ENCODE data around the gene P2RY1. TPM values are rescaled to one million over a fixed set of nuclear protein-coding genes. Genes with fewer than 3 reads are reported as not detected.

Gene P2RY1
- total and polyA plus RNA-seq, 9 of the 15 experiments (the other 6 are each of a cell fraction or from before 2014, with no cell fraction given) = 6.0 to 27.9 (median 18.4) TPM

- no peak overlapping the region for H3K4me3 ChIP-seq
- H4K20me1 ChIP-seq (replicated peaks; ENCODE audit: control insufficient read depth, insufficient read depth, low read length) = no peaks in the 10 kb centered on the region
- ChIA-PET CTCF (ENCODE audit: low intra/inter-chr PET ratio) (no interaction called here), POLR2A (no interaction called here)
- no peak for FAIRE-seq
- H3K9me3 ChIP-seq (replicated peaks; ENCODE audit: control insufficient read depth, insufficient read depth, low read depth, low read length) = no peaks in the 10 kb centered on the region
- no peak overlapping the region for H3K27ac ChIP-seq (ENCODE audit: extremely low read depth, low read depth, low read length)
- H3K27me3 ChIP-seq (ENCODE audit: control insufficient read depth in 2 of 2, insufficient read depth in 2 of 2, low read length in 2 of 2) = no peaks in the 10 kb centered on the region
- H3K9ac ChIP-seq (ENCODE audit: insufficient read depth in 1 of 2, low read depth in 2 of 2, low read length in 2 of 2) = no peak overlapping the region
- H3K79me2 ChIP-seq (ENCODE audit: control insufficient read depth, insufficient read depth, low read length) = peaks cover 10% of the 10 kb centered on the region
- in situ Hi-C loops (cut with MboI) (no loop called here), intact Hi-C loops (cut with micrococcal nuclease) (loop anchor here (5.0 kb wide), 1 partner anchor 258 kb away; no protein-coding TSS in a partner anchor)
- no peak for ATAC-seq
- BruUV-seq (replicated peaks) = no TSS peak
- peaks cover 0 to 9% of the 10 kb centered on the region in 2 experiments; a peak in 4 of 5 replicates for H3K4me1 ChIP-seq (replicated peaks in 1 of 2; ENCODE audit: control insufficient read depth in 2 of 2, insufficient read depth in 2 of 2, low read length in 2 of 2)
- H3K36me3 ChIP-seq (ENCODE audit: control insufficient read depth, insufficient read depth, low read length) = no peaks in the 10 kb centered on the region
- DNase-seq (ENCODE audit: extremely low read depth in 1 of 4, low spot score in 3 of 4) = no peak
- no peak overlapping the region for H3K4me2 ChIP-seq (ENCODE audit: insufficient read depth, low read length)
- H2AFZ ChIP-seq (ENCODE audit: low read depth, low read length) = 0 out of 2 replicates have a peak overlapping the region, but pooled peaks have one; percentile 18
- no peaks in the 10 kb centered on the region for H3K9me1 ChIP-seq (ENCODE audit: control insufficient read depth, insufficient read depth, low read length)
- TF ChIP-seq RAD51 (IDR thresholded peaks at IDR 0.05; ENCODE audit: borderline replicate concordance, low read depth) (peak; percentile 35; the same call in 1 of the 2 replicates), ZNF707 (CRISPR knock-in tag; conservative IDR thresholded peaks at IDR 0.05) (no peak), EP300 (IDR thresholded peaks at IDR 0.05; ENCODE audit: low read length) (0 out of 2 replicates have a peak, but pooled peaks have one; percentile 11), TRIM24 (IDR thresholded peaks at IDR 0.05) (peak; percentile 40 to 60; a peak in 2 of 4 replicates), ATF3 (IDR thresholded peaks at IDR 0.05) (peak; percentile 87), ATF3 (CRISPR knock-in tag; conservative IDR thresholded peaks at IDR 0.05) (no peak), FOXA1 (IDR thresholded peaks at IDR 0.05; ENCODE audit: borderline replicate concordance) (no peak), FUS (optimal IDR thresholded peaks at IDR 0.05; ENCODE audit: low read depth, low read length) (no peak), MBD1 (CRISPR knock-in tag; IDR thresholded peaks at IDR 0.05) (no peak), CREB1 (IDR thresholded peaks at IDR 0.05) (no peak), CREB1 (CRISPR knock-in tag; IDR thresholded peaks at IDR 0.05) (no peak), CEBPB (tag; IDR thresholded peaks at IDR 0.05) (peak; percentile 17; the same call in 1 of the 2 replicates), ELK3 (CRISPR knock-in tag; IDR thresholded peaks at IDR 0.05) (no peak), ATF4 (CRISPR knock-in tag; IDR thresholded peaks at IDR 0.05) (peak; percentile 29; the same call in 1 of the 2 replicates), TCF7 (IDR thresholded peaks at IDR 0.05; ENCODE audit: borderline replicate concordance) (no peak), ZNF282 (CRISPR knock-in tag; IDR thresholded peaks at IDR 0.05) (no peak), FOXA3 (CRISPR knock-in tag; conservative IDR thresholded peaks at IDR 0.05 in 1 of 2, IDR thresholded peaks at IDR 0.05 in 1 of 2) (no peak), JUND (IDR thresholded peaks at IDR 0.05; ENCODE audit: borderline replicate concordance, low read depth, low read length) (peak; percentile 63), JUND (tag; IDR thresholded peaks at IDR 0.05; ENCODE audit: borderline replicate concordance, low read depth, low read length) (no peak), FOSL1 (tag; conservative IDR thresholded peaks at IDR 0.05) (0 out of 2 replicates have a peak, but pooled peaks have one; percentile 17)
These were observed 4.7 kb upstream of the P2RY1 start for GRCh38 chr3:152830245-152830644.
